Breast epithelium (tissue), 3 donors: ENCODE data around the gene PRPF18.

Experiments used
- POLR2A ChIP-seq: fragments of 450-650 bp; IDR thresholded peaks from one replicate; pipeline ENCODE4 v1.6.1; 2016; ENCODE audit warnings: antibody characterized with exemption, mild to moderate bottlenecking, moderate library complexity
- TF ChIP-seq, protein P1 (sequence below), 3 donors: fragments of 450-650 bp; IDR thresholded peaks; one replicate each; pipeline ENCODE4 v1.5.1; 2016 to 2017; ENCODE audit warnings: antibody characterized with exemption in 3 of 3, mild to moderate bottlenecking in 3 of 3, moderate library complexity in 3 of 3

DNA sequence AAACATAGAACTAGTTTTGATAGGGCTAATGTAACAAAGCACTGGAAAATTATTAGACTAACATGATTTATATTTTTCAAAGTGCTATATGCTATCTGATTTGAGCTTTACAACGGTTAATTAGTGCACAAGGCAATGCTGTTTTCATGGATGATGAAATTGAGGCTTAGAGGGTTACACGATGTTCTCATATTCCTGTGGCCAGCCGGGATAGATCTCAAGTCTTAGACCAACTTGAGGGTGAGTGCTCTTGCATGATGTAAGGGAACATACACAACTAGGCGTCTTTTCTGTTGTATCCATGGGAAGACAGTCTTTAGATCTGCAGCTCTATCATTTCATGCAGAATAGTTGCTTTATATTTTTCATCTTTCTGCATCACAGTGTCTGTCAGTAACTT lies 4.1 kb downstream of the PRPF18 start:
- TF ChIP-seq, protein P1, sequence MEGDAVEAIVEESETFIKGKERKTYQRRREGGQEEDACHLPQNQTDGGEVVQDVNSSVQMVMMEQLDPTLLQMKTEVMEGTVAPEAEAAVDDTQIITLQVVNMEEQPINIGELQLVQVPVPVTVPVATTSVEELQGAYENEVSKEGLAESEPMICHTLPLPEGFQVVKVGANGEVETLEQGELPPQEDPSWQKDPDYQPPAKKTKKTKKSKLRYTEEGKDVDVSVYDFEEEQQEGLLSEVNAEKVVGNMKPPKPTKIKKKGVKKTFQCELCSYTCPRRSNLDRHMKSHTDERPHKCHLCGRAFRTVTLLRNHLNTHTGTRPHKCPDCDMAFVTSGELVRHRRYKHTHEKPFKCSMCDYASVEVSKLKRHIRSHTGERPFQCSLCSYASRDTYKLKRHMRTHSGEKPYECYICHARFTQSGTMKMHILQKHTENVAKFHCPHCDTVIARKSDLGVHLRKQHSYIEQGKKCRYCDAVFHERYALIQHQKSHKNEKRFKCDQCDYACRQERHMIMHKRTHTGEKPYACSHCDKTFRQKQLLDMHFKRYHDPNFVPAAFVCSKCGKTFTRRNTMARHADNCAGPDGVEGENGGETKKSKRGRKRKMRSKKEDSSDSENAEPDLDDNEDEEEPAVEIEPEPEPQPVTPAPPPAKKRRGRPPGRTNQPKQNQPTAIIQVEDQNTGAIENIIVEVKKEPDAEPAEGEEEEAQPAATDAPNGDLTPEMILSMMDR (IDR thresholded peaks at IDR 0.05), result no peak
- no peak for TF ChIP-seq POLR2A
